K562 (cell line): ENCODE results near the gene SCP2. TPM values are rescaled to one million over a fixed set of nuclear protein-coding genes. Genes with fewer than 3 reads are reported as not detected.

Source experiments
- CXXC5 ChIP-seq: fragments of 250-450 bp; sonication (Bioruptor Pico); IDR thresholded peaks from 2 replicates; pipeline ENCODE4 v1.8.0; 2022; ENCODE audit warnings: inconsistent platforms, mild to moderate bottlenecking, moderate library complexity
- EGR1 ChIP-seq: fragments of 450-650 bp; conservative IDR thresholded peaks from 2 replicates; pipeline ENCODE4 v1.6.1; 2017; ENCODE audit warnings: mild to moderate bottlenecking
- ELF4 ChIP-seq: fragments of 450-650 bp; formaldehyde crosslinking; IDR thresholded peaks from 2 replicates; pipeline ENCODE4 v1.4.0; 2022; ENCODE audit warnings: missing genetic modification characterization
- FOXO4 ChIP-seq: fragments of 450-650 bp; formaldehyde crosslinking; IDR thresholded peaks from 2 replicates; pipeline ENCODE4 v1.4.0; 2020; ENCODE audit warnings: mild to moderate bottlenecking, moderate library complexity
- GTF2A2 ChIP-seq: IDR thresholded peaks from 2 replicates; pipeline ENCODE4 v1.6.1; 2016; ENCODE audit warnings: mild to moderate bottlenecking, missing genetic modification characterization, missing compliant biosample characterization
- HNRNPK ChIP-seq: fragments of 200-400 bp; formaldehyde crosslinking; IDR thresholded peaks from one replicate; pipeline ENCODE4 v1.6.1; 2018; ENCODE audit warnings: mild to moderate bottlenecking, low read depth, low read length; ENCODE audit not compliant: poor library complexity, severe bottlenecking
- JUN ChIP-seq, 2 experiments: sonication (generic) in 1 of 2; formaldehyde crosslinking in 1 of 2; IDR thresholded peaks; 2 replicates each; pipeline versions ENCODE4 v1.6.1 to v1.8.0; 2012 to 2022; ENCODE audit warnings: borderline replicate concordance in 2 of 2, mild to moderate bottlenecking in 2 of 2, improper control_type of control experiment in 1 of 2, low read depth in 1 of 2, low read length in 1 of 2, missing genetic modification reagents in 1 of 2
- KDM4B ChIP-seq, 2 experiments: fragments of 450-650 bp in 1 of 2; sonication (generic) in 1 of 2; IDR thresholded peaks; 2 replicates each; pipeline ENCODE4 v1.6.1; 2016 to 2017; ENCODE audit warnings: borderline replicate concordance in 2 of 2, antibody characterized with exemption in 1 of 2, low read depth in 1 of 2, mild to moderate bottlenecking in 1 of 2
- MECOM ChIP-seq: fragments of 250-450 bp; sonication (Bioruptor Pico); IDR thresholded peaks from 2 replicates; pipeline ENCODE4 v1.8.0; 2022; ENCODE audit warnings: inconsistent platforms
- MNT ChIP-seq, 2 experiments: fragments of 450-650 bp; conservative IDR thresholded peaks; 2 replicates each; pipeline ENCODE4 v1.6.1; 2017; ENCODE audit warnings: mild to moderate bottlenecking in 2 of 2, moderate library complexity in 2 of 2
- NFE2L1 ChIP-seq: fragments of 450-650 bp; IDR thresholded peaks from 2 replicates; pipeline ENCODE4 v1.6.1; 2016; ENCODE audit warnings: missing genetic modification characterization, low read depth, mild to moderate bottlenecking, missing compliant biosample characterization, moderate library complexity, borderline replicate concordance
- NFIC ChIP-seq: fragments of 450-650 bp; IDR thresholded peaks from 2 replicates; pipeline ENCODE4 v1.6.1; 2017; ENCODE audit warnings: mild to moderate bottlenecking, inconsistent platforms
- POLR2B ChIP-seq: fragments of 450-650 bp; IDR thresholded peaks from 2 replicates; pipeline ENCODE4 v1.6.1; 2018; ENCODE audit warnings: low read depth; ENCODE audit not compliant: partially characterized antibody
- SMARCA4 ChIP-seq: fragments of 450-650 bp; IDR thresholded peaks from 2 replicates; pipeline ENCODE4 v1.6.1; 2016
- SMARCE1 ChIP-seq: fragments of 450-650 bp; IDR thresholded peaks from 2 replicates; pipeline ENCODE4 v1.7.1; 2016; ENCODE audit warnings: mild to moderate bottlenecking
- TAF15 ChIP-seq: fragments of 200-400 bp; formaldehyde crosslinking; IDR thresholded peaks from 2 replicates; pipeline ENCODE4 v1.6.1; 2017; ENCODE audit warnings: mild to moderate bottlenecking, low read depth, low read length, moderate library complexity
- TGIF2 ChIP-seq: sonication (generic); formaldehyde crosslinking; IDR thresholded peaks from 2 replicates; pipeline ENCODE4 v1.8.1; 2022; ENCODE audit warnings: mild to moderate bottlenecking, missing genetic modification reagents, moderate library complexity
- USF1 ChIP-seq: sonication (generic); formaldehyde crosslinking; IDR thresholded peaks from 2 replicates; pipeline ENCODE4 v1.9.0; 2022; ENCODE audit warnings: mild to moderate bottlenecking, missing genetic modification reagents
- ZKSCAN8 ChIP-seq: fragments of 200-800 bp; sonication (Bioruptor generic); IDR thresholded peaks from 2 replicates; pipeline ENCODE4 v1.6.1; 2016; ENCODE audit warnings: missing genetic modification characterization, missing compliant biosample characterization
- ZNF212 ChIP-seq: fragments of 450-650 bp; formaldehyde crosslinking; IDR thresholded peaks from 2 replicates; pipeline ENCODE4 v1.4.0; 2020; ENCODE audit warnings: mild to moderate bottlenecking
- polyA plus RNA-seq, 8 experiments: library from polyadenylated mRNA; depleted of rRNA in 4 of 8; stranded (reverse) in 5 of 8; unstranded in 3 of 8; fragments of >200 nt; fragmentation: Nextera tagmentation in 2 of 8; fragmentation: Illumina TruSeq in 1 of 8; extraction: Ambion mirVana in 2 of 8; extraction: Trizol in 1 of 8; gene quantifications; 2 replicates each; pipeline versions ENCODE4 v1.2.1 to v1.2.3, GENCODE V29; 2011 to 2014; ENCODE audit warnings: inconsistent platforms in 1 of 8, missing spikeins in 1 of 8
- total RNA-seq, 7 experiments: library from RNA; depleted of rRNA in 6 of 7; stranded (reverse); fragments of >200 nt in 6 of 7; fragmentation: Illumina TruSeq in 2 of 7; extraction: Trizol in 2 of 7; gene quantifications; 2 replicates each; pipeline versions ENCODE4 v1.2.1 to v1.2.3, GENCODE V29; 2011 to 2021; ENCODE audit warnings: low replicate concordance in 1 of 7
- TF ChIP-seq, protein P1 (sequence below): fragments of 250-450 bp; sonication (Bioruptor Pico); IDR thresholded peaks from 2 replicates; pipeline ENCODE4 v1.9.0; 2021; ENCODE audit warnings: mild to moderate bottlenecking
- TF ChIP-seq, protein P2 (sequence below), 2 experiments: IDR thresholded peaks; 2 replicates each; pipeline ENCODE4 v1.6.1; 2011; ENCODE audit warnings: borderline replicate concordance in 1 of 2, control low read depth in 1 of 2, low read depth in 1 of 2, low read length in 1 of 2, mild to moderate bottlenecking in 1 of 2, mixed read lengths in 1 of 2, moderate library complexity in 1 of 2; ENCODE audit not compliant: insufficient read depth in 1 of 2, insufficient read length in 1 of 2, poor library complexity in 1 of 2, severe bottlenecking in 1 of 2; ENCODE audit errors: extremely low read depth in 1 of 2

SCP2 gene
- total and polyA plus RNA-seq, 9 of the 15 experiments (the other 6 are each of a cell fraction or from before 2014, with no cell fraction given): 63.8 to 258 (median 106) TPM

DNA sequence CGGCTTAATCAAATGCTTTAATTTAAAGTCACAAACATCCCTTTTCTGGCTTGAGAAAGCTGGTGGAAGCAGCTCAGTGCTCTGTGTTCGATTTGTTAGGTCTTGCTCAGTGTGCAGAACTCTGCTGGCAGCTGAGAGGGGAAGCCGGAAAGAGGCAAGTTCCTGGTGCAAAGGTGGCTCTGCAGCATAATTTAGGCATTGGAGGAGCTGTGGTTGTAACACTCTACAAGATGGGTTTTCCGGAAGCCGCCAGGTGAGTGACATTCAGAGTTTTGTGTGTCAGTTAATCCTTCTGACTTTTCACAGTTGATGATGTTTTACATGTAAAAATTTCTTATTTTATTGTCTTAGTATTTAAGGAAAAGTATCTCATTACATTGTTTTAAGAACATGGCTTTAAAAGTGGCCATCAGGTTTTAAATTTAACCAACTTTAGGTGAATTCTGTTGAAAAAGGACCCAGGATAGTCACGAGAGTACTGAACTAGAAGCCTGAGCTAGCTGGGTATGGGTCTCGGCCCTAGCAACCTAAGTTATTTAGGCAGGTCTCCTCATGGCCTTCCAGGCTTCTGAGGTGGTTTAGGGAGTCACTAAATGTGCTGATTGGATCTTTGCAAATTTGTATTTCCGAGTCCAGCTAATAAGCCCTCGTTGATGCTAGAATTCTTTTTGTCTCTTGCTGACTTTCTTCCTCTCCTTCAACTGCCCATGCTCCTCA lies 87.9 kb downstream of the SCP2 start (continued):
- TF ChIP-seq MNT (conservative IDR thresholded peaks at IDR 0.05) (peak; percentile 15 to 79; a peak in 3 of 4 replicates), MECOM (CRISPR knock-in tag) (no peak), HNRNPK (no peak), ZKSCAN8 (CRISPR knock-in tag) (no peak), POLR2B (peak; percentile 34), NFIC (no peak), GTF2A2 (tag) (no peak), FOXO4 (CRISPR knock-in tag) (no peak), TGIF2 (no peak), SMARCA4 (peak; percentile 44; the same call in 1 of the 2 replicates), USF1 (CRISPR knock-in tag) (no peak), CXXC5 (CRISPR knock-in tag) (peak; percentile 28), ELF4 (CRISPR knock-in tag) (no peak), NFE2L1 (tag) (no peak), EGR1 (no peak), ZNF212 (CRISPR knock-in tag) (no peak), SMARCE1 (no peak), KDM4B (IDR thresholded peaks at IDR 0.05; ENCODE audit: borderline replicate concordance in 2 of 2, low read depth in 1 of 2) (0 out of 4 replicates have a peak, but pooled peaks of 1 of the 2 experiments have one; percentile 44), TAF15 (no peak), JUN (IDR thresholded peaks at IDR 0.05; ENCODE audit: borderline replicate concordance, low read depth, low read length) (no peak; the same call in 1 of the 2 replicates), JUN (CRISPR knock-in tag; IDR thresholded peaks at IDR 0.05; ENCODE audit: borderline replicate concordance) (no peak)
- TF ChIP-seq, protein P1, sequence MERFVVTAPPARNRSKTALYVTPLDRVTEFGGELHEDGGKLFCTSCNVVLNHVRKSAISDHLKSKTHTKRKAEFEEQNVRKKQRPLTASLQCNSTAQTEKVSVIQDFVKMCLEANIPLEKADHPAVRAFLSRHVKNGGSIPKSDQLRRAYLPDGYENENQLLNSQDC (CRISPR knock-in tag): no peak
- TF ChIP-seq, protein P2, sequence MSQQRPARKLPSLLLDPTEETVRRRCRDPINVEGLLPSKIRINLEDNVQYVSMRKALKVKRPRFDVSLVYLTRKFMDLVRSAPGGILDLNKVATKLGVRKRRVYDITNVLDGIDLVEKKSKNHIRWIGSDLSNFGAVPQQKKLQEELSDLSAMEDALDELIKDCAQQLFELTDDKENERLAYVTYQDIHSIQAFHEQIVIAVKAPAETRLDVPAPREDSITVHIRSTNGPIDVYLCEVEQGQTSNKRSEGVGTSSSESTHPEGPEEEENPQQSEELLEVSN (IDR thresholded peaks at IDR 0.05; ENCODE audit: borderline replicate concordance in 1 of 2, extremely low read depth in 1 of 2, insufficient read depth in 1 of 2, insufficient read length in 1 of 2, low read depth in 1 of 2, low read length in 1 of 2, poor library complexity in 1 of 2, severe bottlenecking in 1 of 2): no peak
